Hepatocyte (in vitro differentiated cells): ENCODE data around the gene PTPN14.

Experiments
- EZH2 ChIP-seq: fragments of 200-600 bp; sonication (generic); IDR thresholded peaks from 2 replicates; pipeline ENCODE4 v1.6.1; 2016; ENCODE audit warnings: antibody characterized with exemption, mild to moderate bottlenecking, borderline replicate concordance
- EZH2phosphoT487 ChIP-seq: fragments of 200-600 bp; sonication (generic); IDR thresholded peaks from one replicate; pipeline ENCODE4 v1.6.1; 2018; ENCODE audit warnings: antibody characterized with exemption, mild to moderate bottlenecking, low read depth, moderate library complexity; ENCODE audit not compliant: unreplicated experiment, severe bottlenecking

DNA sequence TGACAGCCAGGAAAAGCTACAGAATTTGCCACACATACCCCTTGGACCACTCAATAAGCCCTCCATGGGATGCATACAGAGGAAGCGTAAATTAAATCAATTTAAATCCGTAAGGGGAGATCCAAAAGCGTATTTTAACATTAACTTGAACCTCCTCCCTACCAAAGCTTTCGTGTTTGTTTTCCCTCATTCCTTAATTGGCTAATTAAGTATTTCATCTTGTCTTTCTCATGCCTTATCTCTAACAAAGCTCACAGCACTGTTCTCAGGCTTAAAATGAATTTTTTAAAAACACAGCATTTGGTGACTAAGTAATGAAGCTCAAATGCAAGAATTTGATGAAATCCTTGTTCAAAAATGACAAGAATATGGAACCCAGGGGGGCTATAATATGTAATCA is 3.1 kb downstream of the PTPN14 start:
- TF ChIP-seq EZH2, result no peak
- no peak for TF ChIP-seq EZH2phosphoT487
